A549 (cell line): ENCODE data around the gene ODR4.

Experiments used
- GATA3 ChIP-seq: IDR thresholded peaks from 2 replicates; pipeline ENCODE4 v1.6.1; 2012; ENCODE audit warnings: borderline replicate concordance
- NR3C1 ChIP-seq: fragments of >200 bp; sonication (Bioruptor Twin); formaldehyde crosslinking; IDR thresholded peaks from 3 replicates; pipeline ENCODE4 v1.6.1; 2017
- PHF8 ChIP-seq: fragments of 200-600 bp; sonication (generic); IDR thresholded peaks from 2 replicates; pipeline ENCODE4 v1.6.1; 2016; ENCODE audit warnings: low read depth, mild to moderate bottlenecking, antibody characterized with exemption, moderate library complexity, borderline replicate concordance
- POLR2A ChIP-seq: IDR thresholded peaks from 2 replicates; pipeline ENCODE4 v1.6.1; 2012; ENCODE audit warnings: mild to moderate bottlenecking, low read length
- RNF2 ChIP-seq: fragments of 200-600 bp; sonication (generic); IDR thresholded peaks from 2 replicates; pipeline ENCODE4 v1.6.1; 2016; ENCODE audit warnings: low read depth, mild to moderate bottlenecking, antibody characterized with exemption, moderate library complexity, borderline replicate concordance
- SREBF2 ChIP-seq: fragments of 450-650 bp; IDR thresholded peaks from 2 replicates; pipeline ENCODE4 v1.6.1; 2014; ENCODE audit warnings: mild to moderate bottlenecking, moderate library complexity
- ZFP36 ChIP-seq: fragments of 450-650 bp; IDR thresholded peaks from 2 replicates; pipeline ENCODE4 v1.6.1; 2014; ENCODE audit warnings: borderline replicate concordance; ENCODE audit not compliant: partially characterized antibody
- TF ChIP-seq, protein P1 (sequence below): fragments of 150-350 bp; IDR thresholded peaks from 2 replicates; pipeline ENCODE4 v1.6.1; 2014; ENCODE audit warnings: low read depth, mild to moderate bottlenecking, low read length
- TF ChIP-seq, protein P2 (sequence below): fragments of >200 bp; sonication (Bioruptor Twin); formaldehyde crosslinking; IDR thresholded peaks from 3 replicates; pipeline ENCODE4 v1.5.1; 2016
- TF ChIP-seq, protein P3 (sequence below): fragments of 450-650 bp; IDR thresholded peaks from 2 replicates; pipeline ENCODE4 v1.6.1; 2014; ENCODE audit warnings: antibody characterized with exemption
- TF ChIP-seq, protein P4 (sequence below): IDR thresholded peaks from 2 replicates; pipeline ENCODE4 v1.6.1; 2012
- TF ChIP-seq, protein P5 (sequence below): fragments of >200 bp; sonication (Bioruptor Twin); formaldehyde crosslinking; IDR thresholded peaks from 3 replicates; pipeline ENCODE4 v1.6.1; 2016

DNA sequence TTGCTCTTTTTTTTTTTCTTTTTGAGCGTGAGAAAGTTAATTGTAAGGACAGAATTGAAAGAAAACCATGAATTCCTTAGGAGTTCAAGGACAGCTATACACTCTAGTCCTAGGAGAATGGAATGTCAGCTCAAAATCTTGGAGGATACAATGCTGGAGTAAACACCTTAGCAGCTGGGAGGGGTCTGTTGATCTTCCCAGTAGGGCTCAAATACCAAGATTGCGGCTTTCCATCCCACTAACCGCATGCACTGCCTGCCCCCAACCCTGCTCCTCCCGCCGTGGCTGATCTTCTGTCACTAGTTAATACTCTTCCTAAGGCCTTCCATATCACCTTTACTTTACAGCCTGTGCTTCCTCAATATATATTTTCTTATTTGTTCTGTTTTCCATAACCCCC, 87.9 kb downstream of the ODR4 start:
- TF ChIP-seq GATA3 (no peak), RNF2 (no peak), NR3C1 (no peak), POLR2A (no peak), ZFP36 (no peak), SREBF2 (no peak), PHF8 (no peak)
- TF ChIP-seq, protein P1, sequence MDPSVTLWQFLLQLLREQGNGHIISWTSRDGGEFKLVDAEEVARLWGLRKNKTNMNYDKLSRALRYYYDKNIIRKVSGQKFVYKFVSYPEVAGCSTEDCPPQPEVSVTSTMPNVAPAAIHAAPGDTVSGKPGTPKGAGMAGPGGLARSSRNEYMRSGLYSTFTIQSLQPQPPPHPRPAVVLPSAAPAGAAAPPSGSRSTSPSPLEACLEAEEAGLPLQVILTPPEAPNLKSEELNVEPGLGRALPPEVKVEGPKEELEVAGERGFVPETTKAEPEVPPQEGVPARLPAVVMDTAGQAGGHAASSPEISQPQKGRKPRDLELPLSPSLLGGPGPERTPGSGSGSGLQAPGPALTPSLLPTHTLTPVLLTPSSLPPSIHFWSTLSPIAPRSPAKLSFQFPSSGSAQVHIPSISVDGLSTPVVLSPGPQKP = no peak
- TF ChIP-seq, protein P2, sequence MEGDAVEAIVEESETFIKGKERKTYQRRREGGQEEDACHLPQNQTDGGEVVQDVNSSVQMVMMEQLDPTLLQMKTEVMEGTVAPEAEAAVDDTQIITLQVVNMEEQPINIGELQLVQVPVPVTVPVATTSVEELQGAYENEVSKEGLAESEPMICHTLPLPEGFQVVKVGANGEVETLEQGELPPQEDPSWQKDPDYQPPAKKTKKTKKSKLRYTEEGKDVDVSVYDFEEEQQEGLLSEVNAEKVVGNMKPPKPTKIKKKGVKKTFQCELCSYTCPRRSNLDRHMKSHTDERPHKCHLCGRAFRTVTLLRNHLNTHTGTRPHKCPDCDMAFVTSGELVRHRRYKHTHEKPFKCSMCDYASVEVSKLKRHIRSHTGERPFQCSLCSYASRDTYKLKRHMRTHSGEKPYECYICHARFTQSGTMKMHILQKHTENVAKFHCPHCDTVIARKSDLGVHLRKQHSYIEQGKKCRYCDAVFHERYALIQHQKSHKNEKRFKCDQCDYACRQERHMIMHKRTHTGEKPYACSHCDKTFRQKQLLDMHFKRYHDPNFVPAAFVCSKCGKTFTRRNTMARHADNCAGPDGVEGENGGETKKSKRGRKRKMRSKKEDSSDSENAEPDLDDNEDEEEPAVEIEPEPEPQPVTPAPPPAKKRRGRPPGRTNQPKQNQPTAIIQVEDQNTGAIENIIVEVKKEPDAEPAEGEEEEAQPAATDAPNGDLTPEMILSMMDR = no peak
- TF ChIP-seq, protein P3, sequence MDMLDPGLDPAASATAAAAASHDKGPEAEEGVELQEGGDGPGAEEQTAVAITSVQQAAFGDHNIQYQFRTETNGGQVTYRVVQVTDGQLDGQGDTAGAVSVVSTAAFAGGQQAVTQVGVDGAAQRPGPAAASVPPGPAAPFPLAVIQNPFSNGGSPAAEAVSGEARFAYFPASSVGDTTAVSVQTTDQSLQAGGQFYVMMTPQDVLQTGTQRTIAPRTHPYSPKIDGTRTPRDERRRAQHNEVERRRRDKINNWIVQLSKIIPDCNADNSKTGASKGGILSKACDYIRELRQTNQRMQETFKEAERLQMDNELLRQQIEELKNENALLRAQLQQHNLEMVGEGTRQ = no peak
- TF ChIP-seq, protein P4, sequence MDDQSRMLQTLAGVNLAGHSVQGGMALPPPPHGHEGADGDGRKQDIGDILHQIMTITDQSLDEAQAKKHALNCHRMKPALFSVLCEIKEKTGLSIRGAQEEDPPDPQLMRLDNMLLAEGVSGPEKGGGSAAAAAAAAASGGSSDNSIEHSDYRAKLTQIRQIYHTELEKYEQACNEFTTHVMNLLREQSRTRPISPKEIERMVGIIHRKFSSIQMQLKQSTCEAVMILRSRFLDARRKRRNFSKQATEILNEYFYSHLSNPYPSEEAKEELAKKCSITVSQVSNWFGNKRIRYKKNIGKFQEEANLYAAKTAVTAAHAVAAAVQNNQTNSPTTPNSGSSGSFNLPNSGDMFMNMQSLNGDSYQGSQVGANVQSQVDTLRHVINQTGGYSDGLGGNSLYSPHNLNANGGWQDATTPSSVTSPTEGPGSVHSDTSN = no peak
- TF ChIP-seq, protein P5, sequence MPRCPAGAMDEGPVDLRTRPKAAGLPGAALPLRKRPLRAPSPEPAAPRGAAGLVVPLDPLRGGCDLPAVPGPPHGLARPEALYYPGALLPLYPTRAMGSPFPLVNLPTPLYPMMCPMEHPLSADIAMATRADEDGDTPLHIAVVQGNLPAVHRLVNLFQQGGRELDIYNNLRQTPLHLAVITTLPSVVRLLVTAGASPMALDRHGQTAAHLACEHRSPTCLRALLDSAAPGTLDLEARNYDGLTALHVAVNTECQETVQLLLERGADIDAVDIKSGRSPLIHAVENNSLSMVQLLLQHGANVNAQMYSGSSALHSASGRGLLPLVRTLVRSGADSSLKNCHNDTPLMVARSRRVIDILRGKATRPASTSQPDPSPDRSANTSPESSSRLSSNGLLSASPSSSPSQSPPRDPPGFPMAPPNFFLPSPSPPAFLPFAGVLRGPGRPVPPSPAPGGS = no peak
